HG03575 (cell line): ENCODE measurements around the gene STAB1.

ENCODE experiments used
- ATAC-seq: cut with Tn5 transposase; IDR thresholded peaks from one replicate; pipeline ENCODE4 v1.9.1; 2021; ENCODE audit not compliant: unreplicated experiment, insufficient number of reproducible peaks, low FRiP score; ENCODE audit errors: extremely low read depth

Gene STAB1

DNA sequence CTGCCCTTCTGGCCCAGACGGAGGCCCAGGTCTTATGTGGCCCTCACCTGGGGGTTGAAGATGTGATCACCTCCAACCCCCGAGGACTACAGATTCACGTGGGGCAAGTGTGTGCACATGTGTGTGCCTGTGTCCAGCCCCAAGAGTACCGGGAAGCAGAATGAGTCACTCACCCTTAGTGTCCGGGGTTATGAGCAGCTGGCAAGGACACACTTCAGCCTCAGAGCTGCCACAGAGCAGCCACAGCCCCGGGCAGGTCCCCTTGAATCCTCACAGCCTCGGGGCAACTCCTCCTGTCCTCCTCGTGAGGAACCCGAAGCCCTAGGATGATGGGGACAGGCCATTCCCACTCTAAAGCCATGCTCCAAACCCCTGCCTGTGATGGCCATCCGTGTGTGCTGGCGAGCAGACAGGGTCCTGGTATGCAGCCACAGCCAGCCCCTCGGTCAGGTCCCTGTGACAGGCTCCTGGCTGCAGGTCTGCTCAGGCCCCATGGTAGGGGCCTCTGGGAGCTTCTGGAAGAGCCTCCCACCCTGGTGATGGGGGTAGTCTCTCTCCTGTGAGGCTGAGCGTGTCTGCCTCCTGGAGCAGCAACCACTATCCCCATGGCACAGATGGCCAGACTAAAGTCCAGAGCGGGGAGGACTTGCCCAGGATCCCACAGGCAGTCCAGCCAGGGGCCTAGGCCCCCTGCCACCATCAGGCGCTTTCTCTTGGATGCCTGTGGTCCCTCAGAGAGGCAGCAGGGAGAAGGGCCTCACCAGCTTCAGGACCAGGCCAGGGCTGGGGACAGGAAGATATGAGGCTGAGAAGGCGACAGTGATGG is 852 bp downstream of the STAB1 start:
- no peak for ATAC-seq

GRCh38 chr3:52498137-52499054 is 3.3 kb downstream of the STAB1 start:
- ATAC-seq, result no peak

- ATAC-seq, result no peak
Measured at GRCh38 chr3:52501046-52501445, 5.9 kb downstream of the STAB1 start.

GRCh38 chr3:52502001-52502400 is 6.9 kb downstream of the STAB1 start:
- ATAC-seq, result no peak

DNA sequence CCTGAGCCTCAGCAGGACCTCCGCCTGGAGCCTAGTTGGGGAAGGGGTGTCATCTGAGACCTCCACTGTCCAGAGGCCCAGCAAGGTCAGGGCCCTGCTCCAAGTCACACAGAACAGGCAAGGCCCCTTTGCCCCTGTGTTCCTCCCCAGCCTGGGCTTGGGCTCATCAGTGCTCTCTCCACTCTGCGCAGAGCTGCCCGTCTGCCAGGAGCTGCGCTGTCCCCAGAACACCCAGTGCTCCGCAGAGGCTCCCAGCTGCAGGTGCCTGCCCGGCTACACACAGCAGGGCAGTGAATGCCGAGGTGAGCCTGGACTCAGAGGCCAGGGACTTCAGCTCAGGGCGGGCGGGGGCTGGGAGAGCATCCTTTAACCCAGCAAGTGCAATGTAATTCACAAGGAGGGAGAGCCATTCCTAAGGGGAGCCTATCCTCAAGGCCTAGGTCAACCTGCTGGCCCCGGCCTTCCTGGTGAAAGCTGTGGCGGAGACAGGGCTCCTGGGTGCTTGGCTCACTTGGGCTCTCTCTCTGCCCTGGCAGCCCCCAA is 7.7 kb downstream of the STAB1 start:
- no peak for ATAC-seq

DNA sequence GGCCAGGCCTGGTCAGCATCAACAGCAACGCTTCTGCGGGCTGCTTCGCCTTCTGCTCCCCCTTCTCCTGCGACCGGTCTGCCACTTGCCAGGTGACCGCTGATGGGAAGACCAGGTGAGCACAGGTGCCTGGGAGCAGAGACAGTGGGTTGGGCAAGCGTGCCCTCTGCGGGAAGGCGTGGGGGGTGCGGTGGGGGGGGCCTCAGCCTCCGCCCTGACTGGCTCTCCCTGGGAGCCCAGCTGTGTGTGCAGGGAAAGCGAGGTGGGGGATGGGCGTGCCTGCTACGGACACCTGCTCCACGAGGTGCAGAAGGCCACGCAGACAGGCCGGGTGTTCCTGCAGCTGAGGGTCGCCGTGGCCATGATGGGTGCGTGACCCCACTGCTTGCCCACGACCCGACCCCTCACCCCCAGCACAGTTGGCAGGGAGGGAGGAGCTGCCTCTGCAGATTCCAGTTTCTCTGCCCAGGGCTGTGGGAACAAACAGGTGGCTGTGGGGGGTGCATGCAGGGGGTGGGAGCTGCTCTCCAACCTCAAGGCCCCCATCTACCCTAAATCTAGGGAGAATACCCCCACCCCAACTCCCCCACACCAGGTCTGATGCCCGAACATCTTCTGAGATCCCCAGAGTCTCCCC is 8.8 kb downstream of the STAB1 start:
- ATAC-seq, result no peak

- ATAC-seq, result no peak
Measured at GRCh38 chr3:52504977-52505376, 9.8 kb downstream of the STAB1 start.

DNA sequence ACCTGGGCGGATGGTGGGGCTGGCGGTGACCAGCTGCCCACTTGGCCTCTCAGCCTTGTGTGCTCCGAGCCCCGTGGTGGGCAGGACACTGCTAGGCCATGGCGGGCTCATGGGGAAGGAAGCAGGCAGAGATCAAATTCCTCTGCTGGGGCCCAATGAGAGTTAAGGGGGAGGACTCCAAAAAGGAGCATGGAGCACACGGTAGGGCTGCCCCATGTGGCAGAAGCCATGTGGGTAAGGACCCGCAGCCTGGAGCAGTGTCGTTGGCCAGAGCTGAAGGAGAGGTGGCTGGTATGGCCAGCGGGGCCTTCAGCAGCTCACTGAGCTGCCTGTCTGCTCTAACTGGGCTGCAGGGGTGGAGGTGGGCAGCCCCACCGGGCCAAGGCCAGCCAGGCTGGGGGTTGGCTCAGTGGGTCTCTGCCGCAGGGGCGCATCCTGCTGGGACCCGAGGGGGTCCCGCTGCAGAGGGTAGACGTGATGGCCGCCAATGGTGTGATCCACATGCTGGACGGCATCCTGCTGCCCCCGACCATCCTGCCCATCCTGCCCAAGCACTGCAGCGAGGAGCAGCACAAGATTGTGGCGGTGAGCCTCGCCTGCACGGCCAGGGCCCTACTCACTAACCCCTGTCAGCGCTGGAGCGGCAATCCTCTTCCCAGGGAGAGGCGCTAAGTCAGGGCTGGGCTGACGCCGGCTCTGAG is 11.3 kb downstream of the STAB1 start:
- ATAC-seq, result no peak

DNA sequence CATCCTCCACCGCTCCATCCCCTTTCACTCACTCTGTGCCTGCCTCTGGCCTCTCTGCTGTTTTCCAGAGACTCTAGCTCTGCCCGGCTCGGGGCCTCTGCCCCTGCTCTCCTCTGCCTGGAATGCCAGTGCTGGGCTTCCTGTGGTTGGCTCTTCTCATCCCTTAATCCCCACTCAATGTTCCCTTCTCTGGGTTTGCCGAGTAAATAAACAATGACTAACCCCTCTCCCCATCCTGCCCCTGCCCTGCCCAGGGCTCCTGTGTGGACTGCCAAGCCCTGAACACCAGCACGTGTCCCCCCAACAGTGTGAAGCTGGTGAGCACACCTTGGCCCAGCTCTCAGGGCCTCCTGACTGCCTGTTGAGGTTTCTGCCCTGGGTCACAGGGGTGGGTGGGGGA is 12.2 kb downstream of the STAB1 start:
- ATAC-seq, result no peak

- ATAC-seq, result no peak
Measured at GRCh38 chr3:52509753-52510328, 14.7 kb downstream of the STAB1 start.

GRCh38 chr3:52511509-52511908 is 16.4 kb downstream of the STAB1 start:
- ATAC-seq, result no peak

DNA sequence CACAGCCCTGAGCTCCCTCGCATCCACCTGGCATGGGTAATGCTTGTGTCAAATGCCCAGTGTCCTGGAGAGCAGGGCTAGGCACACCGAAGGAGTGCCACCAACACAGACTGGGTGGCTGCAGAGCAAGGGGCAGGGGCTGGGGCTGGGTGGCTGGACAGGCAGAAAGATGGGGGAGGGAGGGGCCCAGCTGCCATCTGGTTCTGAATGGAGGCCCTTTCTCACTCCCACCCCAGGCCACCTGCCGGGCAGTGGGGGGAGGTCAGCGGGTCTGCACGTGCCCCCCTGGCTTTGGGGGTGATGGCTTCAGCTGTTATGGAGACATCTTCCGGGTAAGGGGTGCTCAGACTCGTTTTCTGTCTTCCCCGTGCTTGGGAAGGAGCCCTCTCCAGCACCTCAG is 17.0 kb downstream of the STAB1 start:
- ATAC-seq, result no peak

- no peak for ATAC-seq
Measured at GRCh38 chr3:52512727-52513126, 17.6 kb downstream of the STAB1 start.

DNA sequence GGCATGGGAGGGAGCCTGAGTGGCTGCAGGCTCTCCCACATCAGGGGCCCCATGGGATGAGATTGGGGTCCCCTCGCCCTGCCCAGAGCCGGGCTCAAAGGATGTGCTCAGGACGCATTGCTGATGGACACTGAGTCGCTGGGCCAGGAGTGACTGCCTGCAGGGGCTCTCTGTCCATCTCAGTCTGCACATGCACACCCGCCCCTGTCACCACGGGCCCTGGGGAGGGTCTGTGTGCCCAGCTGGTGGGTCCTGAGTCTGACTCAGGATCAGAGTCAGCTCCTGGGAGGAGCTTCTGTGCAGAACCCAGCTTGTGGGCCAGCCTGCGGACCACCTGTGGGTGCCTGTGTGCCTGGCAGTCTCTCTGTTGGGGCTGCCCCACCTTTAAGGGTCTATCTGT is 18.1 kb downstream of the STAB1 start:
- no peak for ATAC-seq

- ATAC-seq, result no peak
Measured at GRCh38 chr3:52514576-52514975, 19.4 kb downstream of the STAB1 start.

GRCh38 chr3:52515192-52515591 is 20.1 kb downstream of the STAB1 start:
- ATAC-seq, result no peak

DNA sequence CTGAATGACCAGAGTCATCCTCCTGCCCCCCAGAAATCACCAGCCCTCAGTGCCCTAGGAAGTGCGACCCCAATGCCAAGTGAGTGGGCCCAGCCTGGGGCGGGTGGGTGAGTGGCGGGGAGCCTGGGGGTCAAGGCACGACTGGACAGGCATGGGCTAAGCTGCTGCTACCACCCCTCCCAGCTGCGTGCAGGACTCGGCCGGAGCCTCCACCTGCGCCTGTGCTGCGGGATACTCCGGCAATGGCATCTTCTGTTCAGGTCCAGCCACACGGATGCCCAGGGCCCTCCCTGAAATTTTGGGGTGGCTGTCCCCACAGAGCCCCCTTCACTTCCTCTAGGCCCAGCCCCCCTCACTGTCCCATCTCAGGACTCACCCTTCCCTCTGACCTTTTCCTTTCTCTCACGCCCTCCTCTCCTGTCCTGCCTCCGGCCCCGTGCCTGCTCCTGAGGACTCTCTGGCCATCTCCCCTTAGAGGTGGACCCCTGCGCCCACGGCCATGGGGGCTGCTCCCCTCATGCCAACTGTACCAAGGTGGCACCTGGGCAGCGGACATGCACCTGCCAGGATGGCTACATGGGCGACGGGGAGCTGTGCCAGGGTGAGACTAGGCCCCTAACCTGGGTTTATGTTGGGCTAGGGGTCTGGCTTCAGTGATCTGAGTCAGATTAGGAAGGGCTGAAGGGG is 21.5 kb downstream of the STAB1 start:
- no peak for ATAC-seq
